HepG2 (cell line): ENCODE measurements around the gene ZSCAN21. TPM values are rescaled to one million over a fixed set of nuclear protein-coding genes. Genes with fewer than 3 reads are reported as not detected.

Experiments
- SPEN ChIP-seq: sonication (generic); formaldehyde crosslinking; IDR thresholded peaks from 2 replicates; pipeline ENCODE4 v1.5.1; 2020; ENCODE audit warnings: low read depth, mild to moderate bottlenecking, missing genetic modification reagents
- TSC22D2 ChIP-seq: sonication (generic); formaldehyde crosslinking; IDR thresholded peaks from 2 replicates; pipeline ENCODE4 v1.5.1; 2020; ENCODE audit warnings: missing genetic modification reagents, mild to moderate bottlenecking, borderline replicate concordance
- YEATS2 ChIP-seq: sonication (generic); formaldehyde crosslinking; IDR thresholded peaks from 2 replicates; pipeline ENCODE4 v1.4.0; 2020; ENCODE audit warnings: missing genetic modification reagents, borderline replicate concordance
- ZNF430 ChIP-seq: sonication (generic); formaldehyde crosslinking; IDR thresholded peaks from 2 replicates; pipeline ENCODE4 v1.9.0; 2021; ENCODE audit warnings: mild to moderate bottlenecking, missing genetic modification reagents
- ZNF556 ChIP-seq: sonication (generic); formaldehyde crosslinking; IDR thresholded peaks from 2 replicates; pipeline ENCODE4 v1.4.0; 2020; ENCODE audit warnings: mild to moderate bottlenecking, missing genetic modification reagents, borderline replicate concordance
- polyA plus RNA-seq, 8 experiments: library from polyadenylated mRNA; depleted of rRNA in 3 of 8; stranded (reverse) in 7 of 8; unstranded in 1 of 8; fragments of >200 nt; fragmentation: Illumina TruSeq in 4 of 8; extraction: Trizol in 4 of 8; gene quantifications; 2 replicates each; pipeline versions ENCODE4 v1.2.1 to v1.2.3, GENCODE V29; 2011 to 2016; ENCODE audit warnings: low read depth in 4 of 8, missing spikeins in 1 of 8, mixed read lengths in 1 of 8; ENCODE audit not compliant: insufficient read depth in 1 of 8
- total RNA-seq, 5 experiments: library from RNA; depleted of rRNA; stranded (reverse); fragments of >200 nt; fragmentation: Illumina TruSeq; extraction: Trizol; gene quantifications; 2 replicates each; pipeline ENCODE4 v1.2.3, GENCODE V29; 2016; ENCODE audit warnings: low read depth in 1 of 5
- TF ChIP-seq, protein P1 (sequence below): sonication (generic); formaldehyde crosslinking; IDR thresholded peaks from 2 replicates; pipeline ENCODE4; 2020; ENCODE audit warnings: missing genetic modification reagents, mild to moderate bottlenecking, borderline replicate concordance
- TF ChIP-seq, protein P2 (sequence below): sonication (generic); formaldehyde crosslinking; conservative IDR thresholded peaks from 2 replicates; pipeline ENCODE4 v1.4.0; 2020; ENCODE audit warnings: missing genetic modification reagents
- TF ChIP-seq, protein P3 (sequence below), 2 experiments: sonication (generic) in 1 of 2; formaldehyde crosslinking in 1 of 2; IDR thresholded peaks; 2 replicates each; pipeline versions ENCODE4 v1.4.0 to v1.6.1; 2016 to 2020; ENCODE audit warnings: borderline replicate concordance in 1 of 2, low read depth in 1 of 2, mild to moderate bottlenecking in 1 of 2, missing genetic modification reagents in 1 of 2
- TF ChIP-seq, protein P4 (sequence below): sonication (generic); formaldehyde crosslinking; IDR thresholded peaks from 2 replicates; pipeline ENCODE4 v1.4.0; 2020; ENCODE audit warnings: mild to moderate bottlenecking, low read depth, missing genetic modification reagents
- TF ChIP-seq, protein P5 (sequence below): sonication (generic); formaldehyde crosslinking; IDR thresholded peaks from 2 replicates; pipeline ENCODE4 v1.8.0; 2022; ENCODE audit warnings: low read depth, missing genetic modification reagents
- TF ChIP-seq, protein P6 (sequence below): sonication (generic); formaldehyde crosslinking; IDR thresholded peaks from 2 replicates; pipeline ENCODE4 v1.5.0; 2020; ENCODE audit warnings: missing genetic modification reagents, mild to moderate bottlenecking, borderline replicate concordance
- TF ChIP-seq, protein P7 (sequence below): sonication (generic); formaldehyde crosslinking; IDR thresholded peaks from 2 replicates; pipeline ENCODE4 v1.8.0; 2022; ENCODE audit warnings: missing genetic modification reagents, low read depth, mild to moderate bottlenecking, borderline replicate concordance

Gene ZSCAN21
- total and polyA plus RNA-seq, 2 of the 13 experiments (the other 11 are each of a cell fraction or from before 2014, with no cell fraction given) = 7.0 to 10.0 TPM

DNA sequence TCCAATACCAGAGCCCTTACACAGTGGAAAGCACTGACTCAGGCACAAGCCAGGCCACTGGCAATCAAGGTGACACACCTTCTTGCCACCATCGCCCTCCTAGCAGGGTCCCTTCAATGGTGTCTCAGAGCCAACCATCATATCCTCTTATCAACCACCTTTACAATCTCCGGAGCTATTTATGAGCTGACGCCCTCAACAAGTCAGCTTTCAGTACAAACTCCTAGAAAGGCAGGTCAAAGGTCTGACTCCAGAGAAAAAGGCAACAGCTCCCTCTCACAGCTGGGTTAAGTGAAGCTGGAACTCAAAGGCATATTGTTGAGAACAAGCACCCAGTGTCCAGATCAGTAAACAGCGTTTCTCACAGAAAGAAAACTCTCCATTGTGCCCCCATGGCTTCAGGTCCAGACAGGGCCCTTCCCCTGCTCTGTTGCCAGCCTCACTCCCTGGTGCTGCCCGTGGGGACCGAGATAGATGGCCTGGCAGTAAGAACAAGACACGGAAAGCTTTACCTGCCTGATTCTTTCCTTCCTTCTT, 29.5 kb downstream of the ZSCAN21 start (continued):
- TF ChIP-seq, protein P1, sequence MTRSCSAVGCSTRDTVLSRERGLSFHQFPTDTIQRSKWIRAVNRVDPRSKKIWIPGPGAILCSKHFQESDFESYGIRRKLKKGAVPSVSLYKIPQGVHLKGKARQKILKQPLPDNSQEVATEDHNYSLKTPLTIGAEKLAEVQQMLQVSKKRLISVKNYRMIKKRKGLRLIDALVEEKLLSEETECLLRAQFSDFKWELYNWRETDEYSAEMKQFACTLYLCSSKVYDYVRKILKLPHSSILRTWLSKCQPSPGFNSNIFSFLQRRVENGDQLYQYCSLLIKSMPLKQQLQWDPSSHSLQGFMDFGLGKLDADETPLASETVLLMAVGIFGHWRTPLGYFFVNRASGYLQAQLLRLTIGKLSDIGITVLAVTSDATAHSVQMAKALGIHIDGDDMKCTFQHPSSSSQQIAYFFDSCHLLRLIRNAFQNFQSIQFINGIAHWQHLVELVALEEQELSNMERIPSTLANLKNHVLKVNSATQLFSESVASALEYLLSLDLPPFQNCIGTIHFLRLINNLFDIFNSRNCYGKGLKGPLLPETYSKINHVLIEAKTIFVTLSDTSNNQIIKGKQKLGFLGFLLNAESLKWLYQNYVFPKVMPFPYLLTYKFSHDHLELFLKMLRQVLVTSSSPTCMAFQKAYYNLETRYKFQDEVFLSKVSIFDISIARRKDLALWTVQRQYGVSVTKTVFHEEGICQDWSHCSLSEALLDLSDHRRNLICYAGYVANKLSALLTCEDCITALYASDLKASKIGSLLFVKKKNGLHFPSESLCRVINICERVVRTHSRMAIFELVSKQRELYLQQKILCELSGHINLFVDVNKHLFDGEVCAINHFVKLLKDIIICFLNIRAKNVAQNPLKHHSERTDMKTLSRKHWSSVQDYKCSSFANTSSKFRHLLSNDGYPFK (CRISPR knock-in tag) = no peak
- TF ChIP-seq YEATS2 (CRISPR knock-in tag) (no peak), ZNF556 (CRISPR knock-in tag) (no peak), SPEN (CRISPR knock-in tag) (no peak), ZNF430 (CRISPR knock-in tag) (0 out of 2 replicates have a peak, but pooled peaks have one; percentile 51), TSC22D2 (CRISPR knock-in tag) (no peak)
- TF ChIP-seq, protein P2, sequence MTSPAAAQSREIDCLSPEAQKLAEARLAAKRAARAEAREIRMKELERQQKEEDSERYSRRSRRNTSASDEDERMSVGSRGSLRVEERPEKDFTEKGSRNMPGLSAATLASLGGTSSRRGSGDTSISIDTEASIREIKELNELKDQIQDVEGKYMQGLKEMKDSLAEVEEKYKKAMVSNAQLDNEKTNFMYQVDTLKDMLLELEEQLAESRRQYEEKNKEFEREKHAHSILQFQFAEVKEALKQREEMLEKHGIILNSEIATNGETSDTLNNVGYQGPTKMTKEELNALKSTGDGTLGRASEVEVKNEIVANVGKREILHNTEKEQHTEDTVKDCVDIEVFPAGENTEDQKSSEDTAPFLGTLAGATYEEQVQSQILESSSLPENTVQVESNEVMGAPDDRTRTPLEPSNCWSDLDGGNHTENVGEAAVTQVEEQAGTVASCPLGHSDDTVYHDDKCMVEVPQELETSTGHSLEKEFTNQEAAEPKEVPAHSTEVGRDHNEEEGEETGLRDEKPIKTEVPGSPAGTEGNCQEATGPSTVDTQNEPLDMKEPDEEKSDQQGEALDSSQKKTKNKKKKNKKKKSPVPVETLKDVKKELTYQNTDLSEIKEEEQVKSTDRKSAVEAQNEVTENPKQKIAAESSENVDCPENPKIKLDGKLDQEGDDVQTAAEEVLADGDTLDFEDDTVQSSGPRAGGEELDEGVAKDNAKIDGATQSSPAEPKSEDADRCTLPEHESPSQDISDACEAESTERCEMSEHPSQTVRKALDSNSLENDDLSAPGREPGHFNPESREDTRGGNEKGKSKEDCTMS (CRISPR knock-in tag) = no peak
- TF ChIP-seq, protein P3, sequence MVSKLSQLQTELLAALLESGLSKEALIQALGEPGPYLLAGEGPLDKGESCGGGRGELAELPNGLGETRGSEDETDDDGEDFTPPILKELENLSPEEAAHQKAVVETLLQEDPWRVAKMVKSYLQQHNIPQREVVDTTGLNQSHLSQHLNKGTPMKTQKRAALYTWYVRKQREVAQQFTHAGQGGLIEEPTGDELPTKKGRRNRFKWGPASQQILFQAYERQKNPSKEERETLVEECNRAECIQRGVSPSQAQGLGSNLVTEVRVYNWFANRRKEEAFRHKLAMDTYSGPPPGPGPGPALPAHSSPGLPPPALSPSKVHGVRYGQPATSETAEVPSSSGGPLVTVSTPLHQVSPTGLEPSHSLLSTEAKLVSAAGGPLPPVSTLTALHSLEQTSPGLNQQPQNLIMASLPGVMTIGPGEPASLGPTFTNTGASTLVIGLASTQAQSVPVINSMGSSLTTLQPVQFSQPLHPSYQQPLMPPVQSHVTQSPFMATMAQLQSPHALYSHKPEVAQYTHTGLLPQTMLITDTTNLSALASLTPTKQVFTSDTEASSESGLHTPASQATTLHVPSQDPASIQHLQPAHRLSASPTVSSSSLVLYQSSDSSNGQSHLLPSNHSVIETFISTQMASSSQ (IDR thresholded peaks at IDR 0.05; ENCODE audit: low read depth) = no peak
- TF ChIP-seq, protein P3 (CRISPR knock-in tag; IDR thresholded peaks at IDR 0.05; ENCODE audit: borderline replicate concordance) = peak; percentile 62; the same call in 1 of the 2 replicates
- TF ChIP-seq, protein P4, sequence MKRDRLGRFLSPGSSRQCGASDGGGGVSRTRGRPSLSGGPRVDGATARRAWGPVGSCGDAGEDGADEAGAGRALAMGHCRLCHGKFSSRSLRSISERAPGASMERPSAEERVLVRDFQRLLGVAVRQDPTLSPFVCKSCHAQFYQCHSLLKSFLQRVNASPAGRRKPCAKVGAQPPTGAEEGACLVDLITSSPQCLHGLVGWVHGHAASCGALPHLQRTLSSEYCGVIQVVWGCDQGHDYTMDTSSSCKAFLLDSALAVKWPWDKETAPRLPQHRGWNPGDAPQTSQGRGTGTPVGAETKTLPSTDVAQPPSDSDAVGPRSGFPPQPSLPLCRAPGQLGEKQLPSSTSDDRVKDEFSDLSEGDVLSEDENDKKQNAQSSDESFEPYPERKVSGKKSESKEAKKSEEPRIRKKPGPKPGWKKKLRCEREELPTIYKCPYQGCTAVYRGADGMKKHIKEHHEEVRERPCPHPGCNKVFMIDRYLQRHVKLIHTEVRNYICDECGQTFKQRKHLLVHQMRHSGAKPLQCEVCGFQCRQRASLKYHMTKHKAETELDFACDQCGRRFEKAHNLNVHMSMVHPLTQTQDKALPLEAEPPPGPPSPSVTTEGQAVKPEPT = peak; percentile 67; the same call in 1 of the 2 replicates
- TF ChIP-seq, protein P5, sequence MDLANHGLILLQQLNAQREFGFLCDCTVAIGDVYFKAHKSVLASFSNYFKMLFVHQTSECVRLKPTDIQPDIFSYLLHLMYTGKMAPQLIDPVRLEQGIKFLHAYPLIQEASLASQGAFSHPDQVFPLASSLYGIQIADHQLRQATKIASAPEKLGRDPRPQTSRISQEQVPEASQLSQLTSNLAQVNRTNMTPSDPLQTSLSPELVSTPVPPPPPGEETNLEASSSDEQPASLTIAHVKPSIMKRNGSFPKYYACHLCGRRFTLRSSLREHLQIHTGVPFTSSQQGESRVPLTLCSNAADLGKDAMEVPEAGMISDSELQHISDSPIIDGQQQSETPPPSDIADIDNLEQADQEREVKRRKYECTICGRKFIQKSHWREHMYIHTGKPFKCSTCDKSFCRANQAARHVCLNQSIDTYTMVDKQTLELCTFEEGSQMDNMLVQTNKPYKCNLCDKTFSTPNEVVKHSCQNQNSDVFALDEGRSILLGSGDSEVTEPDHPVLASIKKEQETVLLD (CRISPR knock-in tag) = no peak
- TF ChIP-seq, protein P6, sequence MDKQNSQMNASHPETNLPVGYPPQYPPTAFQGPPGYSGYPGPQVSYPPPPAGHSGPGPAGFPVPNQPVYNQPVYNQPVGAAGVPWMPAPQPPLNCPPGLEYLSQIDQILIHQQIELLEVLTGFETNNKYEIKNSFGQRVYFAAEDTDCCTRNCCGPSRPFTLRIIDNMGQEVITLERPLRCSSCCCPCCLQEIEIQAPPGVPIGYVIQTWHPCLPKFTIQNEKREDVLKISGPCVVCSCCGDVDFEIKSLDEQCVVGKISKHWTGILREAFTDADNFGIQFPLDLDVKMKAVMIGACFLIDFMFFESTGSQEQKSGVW (CRISPR knock-in tag) = no peak
- TF ChIP-seq, protein P7, sequence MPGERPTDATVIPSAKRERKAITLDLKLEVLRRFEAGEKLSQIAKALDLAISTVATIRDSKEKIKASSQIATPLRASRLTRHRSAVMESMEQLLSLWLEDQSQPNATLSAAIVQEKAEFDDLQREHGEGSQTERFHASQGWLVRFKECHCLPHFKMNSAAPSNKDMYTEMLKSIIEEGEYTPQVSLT (CRISPR knock-in tag) = no peak
